ENCODE data around the gene DNASE1L1.

Gene DNASE1L1

DNA sequence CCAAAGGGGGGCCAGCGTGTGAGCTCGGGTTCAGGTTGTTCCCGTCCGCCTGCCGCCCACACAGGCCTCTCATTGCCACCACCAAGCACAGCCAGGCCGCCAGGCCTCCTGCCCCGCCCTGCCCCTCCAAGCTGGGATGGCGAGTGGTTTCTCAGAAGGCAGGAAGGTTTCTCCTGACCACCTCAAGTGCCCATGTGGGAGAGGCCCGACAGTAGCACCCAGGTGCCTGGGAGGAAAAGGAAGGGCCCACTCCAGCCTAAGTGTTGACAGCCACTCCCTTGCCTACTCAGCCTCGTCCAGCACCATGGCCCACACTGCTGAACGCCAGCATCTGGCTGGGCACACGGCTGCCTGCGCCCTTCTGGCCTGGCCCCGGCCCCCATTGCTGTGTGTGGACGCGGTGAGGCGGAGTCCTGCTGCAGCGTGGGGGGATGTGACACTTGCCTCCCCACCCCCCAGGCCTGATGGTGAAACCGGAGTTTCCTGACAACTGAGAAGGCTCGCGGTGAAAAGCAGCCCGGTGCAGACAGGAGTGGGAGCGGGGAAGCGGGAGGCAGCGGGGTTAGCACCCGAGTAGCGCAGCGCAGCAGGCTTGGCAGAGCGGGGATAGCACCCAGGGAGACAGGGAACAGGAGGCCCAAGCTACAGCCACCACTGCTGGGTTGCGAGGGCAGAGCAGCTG, 53.8 kb downstream of the DNASE1L1 start:
- TF ChIP-seq SUZ12 (IDR thresholded peaks at IDR 0.05; ENCODE audit: extremely low read depth, insufficient read depth, insufficient read length): no peak
- no peak for TF ChIP-seq YY1 (IDR thresholded peaks at IDR 0.05; ENCODE audit: insufficient read depth, insufficient read length)
- no peak for TF ChIP-seq ZNF274 (IDR thresholded peaks at IDR 0.05; ENCODE audit: low read depth, low read length)
- H3K4me3 ChIP-seq (ENCODE audit: insufficient read length, low read depth): no peak overlapping the region
- no peak overlapping the region for H3K9ac ChIP-seq (ENCODE audit: insufficient read length, low read depth)
- DNase-seq (ENCODE audit: low read depth, low spot score): no peak
- no peaks in the 10 kb centered on the region for H3K9me3 ChIP-seq (ENCODE audit: insufficient read depth, low read length)
- H3K4me1 ChIP-seq (ENCODE audit: insufficient read depth, insufficient read length): no peaks in the 10 kb centered on the region
- H3K36me3 ChIP-seq (ENCODE audit: insufficient read depth, insufficient read length, low read length): peaks cover 98% of the 10 kb centered on the region
- H3K27me3 ChIP-seq (ENCODE audit: insufficient read depth, insufficient read length): no peaks in the 10 kb centered on the region

DNA sequence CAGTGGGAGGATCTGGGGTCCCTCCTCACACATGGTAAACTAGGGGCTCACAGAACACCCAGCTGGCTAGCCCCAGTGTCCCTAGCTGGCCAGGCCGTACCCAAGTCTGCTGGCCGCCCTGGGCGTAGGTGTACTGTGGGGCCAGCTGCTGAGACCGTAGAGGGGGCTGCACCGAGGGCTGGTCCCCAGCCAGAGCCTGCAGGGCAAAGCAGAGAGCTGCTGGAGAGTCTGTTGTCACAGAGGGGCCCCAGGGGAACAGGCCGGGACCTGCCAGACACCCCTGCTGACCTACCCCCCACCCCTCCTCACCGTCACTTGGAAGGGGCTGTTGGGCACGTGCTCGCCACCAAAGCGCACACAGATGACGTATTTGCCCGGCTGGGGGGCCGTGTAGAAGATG, 54.5 kb downstream of the DNASE1L1 start:
- Histone ChIP-seq H3K9me3 (ENCODE audit: insufficient read depth, low read length) (no peaks in the 10 kb centered on the region), H3K4me1 (ENCODE audit: insufficient read depth, insufficient read length) (no peaks in the 10 kb centered on the region)
- TF ChIP-seq YY1 (IDR thresholded peaks at IDR 0.05; ENCODE audit: insufficient read depth, insufficient read length): no peak
- no peak for TF ChIP-seq SUZ12 (IDR thresholded peaks at IDR 0.05; ENCODE audit: extremely low read depth, insufficient read depth, insufficient read length)
- TF ChIP-seq ZNF274 (IDR thresholded peaks at IDR 0.05; ENCODE audit: low read depth, low read length): no peak

GRCh38 chrX:154354013-154354412, 55.0 kb downstream of the DNASE1L1 start:
- no peak overlapping the region for H3K4me3 ChIP-seq (ENCODE audit: insufficient read length, low read depth)
- H3K27me3 ChIP-seq (ENCODE audit: insufficient read depth, insufficient read length): no peaks in the 10 kb centered on the region
- no peaks in the 10 kb centered on the region for H3K9me3 ChIP-seq (ENCODE audit: insufficient read depth, low read length)
- no peak overlapping the region for H3K9ac ChIP-seq (ENCODE audit: insufficient read length, low read depth)
- no peak for DNase-seq (ENCODE audit: low read depth, low spot score)
- H3K4me1 ChIP-seq (ENCODE audit: insufficient read depth, insufficient read length): no peaks in the 10 kb centered on the region
- H3K36me3 ChIP-seq (ENCODE audit: insufficient read depth, insufficient read length, low read length): peaks cover 98% of the 10 kb centered on the region
- TF ChIP-seq SUZ12 (IDR thresholded peaks at IDR 0.05; ENCODE audit: extremely low read depth, insufficient read depth, insufficient read length) (no peak), YY1 (IDR thresholded peaks at IDR 0.05; ENCODE audit: insufficient read depth, insufficient read length) (no peak), ZNF274 (IDR thresholded peaks at IDR 0.05; ENCODE audit: low read depth, low read length) (no peak)

More for the DNA sequence above, 54.5 kb downstream of the DNASE1L1 start:
- Histone ChIP-seq H3K4me3 (ENCODE audit: insufficient read length, low read depth) (no peak overlapping the region), H3K27me3 (ENCODE audit: insufficient read depth, insufficient read length) (no peaks in the 10 kb centered on the region), H3K36me3 (ENCODE audit: insufficient read depth, insufficient read length, low read length) (peaks cover 98% of the 10 kb centered on the region), H3K9ac (ENCODE audit: insufficient read length, low read depth) (no peak overlapping the region)
- DNase-seq (ENCODE audit: low read depth, low spot score): no peak

GRCh38 chrX:154353172-154353843, 55.7 kb downstream of the DNASE1L1 start:
- no peak overlapping the region for H3K4me3 ChIP-seq (ENCODE audit: insufficient read length, low read depth)
- no peak overlapping the region for H3K9ac ChIP-seq (ENCODE audit: insufficient read length, low read depth)
- no peaks in the 10 kb centered on the region for H3K9me3 ChIP-seq (ENCODE audit: insufficient read depth, low read length)
- no peaks in the 10 kb centered on the region for H3K27me3 ChIP-seq (ENCODE audit: insufficient read depth, insufficient read length)
- no peak for DNase-seq (ENCODE audit: low read depth, low spot score)
- H3K36me3 ChIP-seq (ENCODE audit: insufficient read depth, insufficient read length, low read length): peaks cover 95% of the 10 kb centered on the region
- TF ChIP-seq YY1 (IDR thresholded peaks at IDR 0.05; ENCODE audit: insufficient read depth, insufficient read length): no peak
- no peak for TF ChIP-seq SUZ12 (IDR thresholded peaks at IDR 0.05; ENCODE audit: extremely low read depth, insufficient read depth, insufficient read length)
- TF ChIP-seq ZNF274 (IDR thresholded peaks at IDR 0.05; ENCODE audit: low read depth, low read length): no peak
- H3K4me1 ChIP-seq (ENCODE audit: insufficient read depth, insufficient read length): no peaks in the 10 kb centered on the region

DNA sequence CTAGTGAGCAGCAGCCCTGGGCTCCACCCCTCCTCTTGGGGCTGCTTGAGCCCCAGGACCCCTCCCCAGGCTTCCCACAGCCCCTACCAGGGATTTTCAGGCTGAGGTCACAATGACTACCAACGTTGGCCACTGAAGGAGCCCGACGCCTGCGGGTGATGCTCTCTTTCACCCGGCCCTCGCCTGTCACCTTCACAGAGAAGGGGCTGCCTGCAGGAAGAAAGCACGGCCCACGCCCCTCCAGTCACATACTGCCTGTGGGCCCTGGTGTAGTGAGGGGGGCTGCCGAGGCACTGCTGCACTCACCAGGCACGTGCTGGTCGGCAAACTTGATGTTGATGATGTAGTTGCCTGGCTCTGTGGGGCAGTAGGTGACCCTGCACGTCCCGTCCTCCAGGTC, 56.6 kb downstream of the DNASE1L1 start:
- no peaks in the 10 kb centered on the region for H3K9me3 ChIP-seq (ENCODE audit: insufficient read depth, low read length)
- peaks cover 87% of the 10 kb centered on the region for H3K36me3 ChIP-seq (ENCODE audit: insufficient read depth, insufficient read length, low read length)
- DNase-seq (ENCODE audit: low read depth, low spot score): no peak
- H3K9ac ChIP-seq (ENCODE audit: insufficient read length, low read depth): no peak overlapping the region
- no peaks in the 10 kb centered on the region for H3K4me1 ChIP-seq (ENCODE audit: insufficient read depth, insufficient read length)
- TF ChIP-seq YY1 (IDR thresholded peaks at IDR 0.05; ENCODE audit: insufficient read depth, insufficient read length) (no peak), SUZ12 (IDR thresholded peaks at IDR 0.05; ENCODE audit: extremely low read depth, insufficient read depth, insufficient read length) (no peak), ZNF274 (IDR thresholded peaks at IDR 0.05; ENCODE audit: low read depth, low read length) (no peak)
- H3K27me3 ChIP-seq (ENCODE audit: insufficient read depth, insufficient read length): no peaks in the 10 kb centered on the region
- no peak overlapping the region for H3K4me3 ChIP-seq (ENCODE audit: insufficient read length, low read depth)

- no peak for DNase-seq (ENCODE audit: low read depth, low spot score)
- Histone ChIP-seq H3K4me1 (ENCODE audit: insufficient read depth, insufficient read length) (no peaks in the 10 kb centered on the region), H3K27me3 (ENCODE audit: insufficient read depth, insufficient read length) (no peaks in the 10 kb centered on the region), H3K9ac (ENCODE audit: insufficient read length, low read depth) (no peak overlapping the region), H3K36me3 (ENCODE audit: insufficient read depth, insufficient read length, low read length) (peaks cover 82% of the 10 kb centered on the region), H3K9me3 (ENCODE audit: insufficient read depth, low read length) (no peaks in the 10 kb centered on the region), H3K4me3 (ENCODE audit: insufficient read length, low read depth) (no peak overlapping the region)
- TF ChIP-seq YY1 (IDR thresholded peaks at IDR 0.05; ENCODE audit: insufficient read depth, insufficient read length) (no peak), ZNF274 (IDR thresholded peaks at IDR 0.05; ENCODE audit: low read depth, low read length) (no peak), SUZ12 (IDR thresholded peaks at IDR 0.05; ENCODE audit: extremely low read depth, insufficient read depth, insufficient read length) (no peak)
Observed at GRCh38 chrX:154352012-154352401, 57.0 kb downstream of the DNASE1L1 start.
